Activated naive CD4-positive, alpha-beta T cell treated with anti-CD3 and anti-CD28 coated beads, Interleukin-2, amount 50 U/mL, for 72 hours (primary cell): ENCODE data around the gene FGF18. TPM values are rescaled to one million over a fixed set of nuclear protein-coding genes. Genes with fewer than 3 reads are reported as not detected.

Experiments
- ATAC-seq, 2 donors: fragments of 150-1000 bp; cut with Tn5 transposase; 2 replicates each; pipeline ENCODE4 v1.10.0; 2021; ENCODE audit warnings: mild to moderate bottlenecking in 2 of 2, moderate library complexity in 2 of 2
- DNase-seq, 2 donors: peaks; one replicate each; pipeline ENCODE4 v3.0.0; 2021 to 2022; ENCODE audit warnings: low spot score in 2 of 2
- H3K27ac Mint-ChIP-seq, 2 donors: one replicate each; pipeline ENCODE4 v1.8.0; 2022; ENCODE audit warnings: mild to moderate bottlenecking in 2 of 2, mixed read lengths in 2 of 2
- H3K36me3 Mint-ChIP-seq, 2 donors: one replicate each; pipeline ENCODE4 v1.8.0; 2022; ENCODE audit warnings: mixed read lengths in 2 of 2
- H3K9me3 Mint-ChIP-seq, 2 donors: one replicate each; pipeline ENCODE4 v1.8.0; 2022; ENCODE audit warnings: mixed read lengths in 2 of 2
- total RNA-seq, 2 donors: library from RNA; stranded (reverse); gene quantifications; one replicate each; pipeline ENCODE4 v1.2.3, GENCODE V29; 2022

The FGF18 gene
- total RNA-seq, 2 donors from 2014 or later = 0.36 TPM; not detected in 1

GRCh38 chr5:171462928-171463861, 43.7 kb downstream of the FGF18 start:
- no peaks in the 10 kb centered on the region for H3K36me3 Mint-ChIP-seq
- DNase-seq (no peak), ATAC-seq (no peak)
- no peak overlapping the region for H3K27ac Mint-ChIP-seq
- no peaks in the 10 kb centered on the region for H3K9me3 Mint-ChIP-seq

- no peak for DNase-seq
- Mint-ChIP-seq H3K36me3 (no peaks in the 10 kb centered on the region), H3K9me3 (no peaks in the 10 kb centered on the region), H3K27ac (no peak overlapping the region)
- ATAC-seq = no peak
Observed at GRCh38 chr5:171463862-171464229, 44.4 kb downstream of the FGF18 start.

GRCh38 chr5:171464829-171465228, 45.4 kb downstream of the FGF18 start:
- Mint-ChIP-seq H3K27ac (no peak overlapping the region), H3K36me3 (no peaks in the 10 kb centered on the region), H3K9me3 (no peaks in the 10 kb centered on the region)
- DNase-seq (no peak), ATAC-seq (no peak)

GRCh38 chr5:171467107-171467506, 47.7 kb downstream of the FGF18 start:
- ATAC-seq (no peak), DNase-seq (no peak)
- H3K36me3 Mint-ChIP-seq = no peaks in the 10 kb centered on the region
- no peaks in the 10 kb centered on the region for H3K9me3 Mint-ChIP-seq
- no peak overlapping the region for H3K27ac Mint-ChIP-seq

- ATAC-seq = no peak
- no peaks in the 10 kb centered on the region for H3K9me3 Mint-ChIP-seq
- H3K27ac Mint-ChIP-seq = no peak overlapping the region
- no peaks in the 10 kb centered on the region for H3K36me3 Mint-ChIP-seq
- DNase-seq = no peak
Observed at GRCh38 chr5:171469326-171469725, 49.9 kb downstream of the FGF18 start.

- no peaks in the 10 kb centered on the region for H3K9me3 Mint-ChIP-seq
- H3K36me3 Mint-ChIP-seq = no peaks in the 10 kb centered on the region
- ATAC-seq (no peak), DNase-seq (no peak)
- H3K27ac Mint-ChIP-seq = no peak overlapping the region
Observed at GRCh38 chr5:171470420-171470819, 51.0 kb downstream of the FGF18 start.

- DNase-seq = no peak
- Mint-ChIP-seq H3K9me3 (no peaks in the 10 kb centered on the region), H3K27ac (no peak overlapping the region), H3K36me3 (no peaks in the 10 kb centered on the region)
- no peak for ATAC-seq
Observed at GRCh38 chr5:171474230-171474813, 54.9 kb downstream of the FGF18 start.

- H3K36me3 Mint-ChIP-seq = no peaks in the 10 kb centered on the region
- no peaks in the 10 kb centered on the region for H3K9me3 Mint-ChIP-seq
- H3K27ac Mint-ChIP-seq = no peak overlapping the region
- ATAC-seq = no peak
- DNase-seq = no peak
Observed at GRCh38 chr5:171475596-171475995, 56.1 kb downstream of the FGF18 start.

- Mint-ChIP-seq H3K27ac (no peak overlapping the region), H3K9me3 (no peaks in the 10 kb centered on the region), H3K36me3 (no peaks in the 10 kb centered on the region)
- ATAC-seq = no peak
- no peak for DNase-seq
Observed at GRCh38 chr5:171476701-171477100, 57.3 kb downstream of the FGF18 start.

- no peak for ATAC-seq
- Mint-ChIP-seq H3K9me3 (no peaks in the 10 kb centered on the region), H3K27ac (no peak overlapping the region), H3K36me3 (no peaks in the 10 kb centered on the region)
- no peak for DNase-seq
Observed at GRCh38 chr5:171477101-171477500, 57.7 kb downstream of the FGF18 start.

- no peak for ATAC-seq
- no peak for DNase-seq
- Mint-ChIP-seq H3K27ac (no peak overlapping the region), H3K36me3 (no peaks in the 10 kb centered on the region), H3K9me3 (no peaks in the 10 kb centered on the region)
Observed at GRCh38 chr5:171477666-171478065, 58.2 kb downstream of the FGF18 start.

- H3K27ac Mint-ChIP-seq = no peak overlapping the region
- H3K36me3 Mint-ChIP-seq = no peaks in the 10 kb centered on the region
- DNase-seq (no peak), ATAC-seq (peak in 1 of 2 donors; percentile 7)
- no peaks in the 10 kb centered on the region for H3K9me3 Mint-ChIP-seq
Observed at GRCh38 chr5:171478946-171479775, 59.7 kb downstream of the FGF18 start.

- DNase-seq = no peak
- Mint-ChIP-seq H3K27ac (no peak overlapping the region), H3K36me3 (no peaks in the 10 kb centered on the region), H3K9me3 (no peaks in the 10 kb centered on the region)
- peak in 1 of 2 donors; percentile 43 for ATAC-seq
Observed at GRCh38 chr5:171479776-171480125, 60.3 kb downstream of the FGF18 start.

GRCh38 chr5:171480239-171480638, 60.8 kb downstream of the FGF18 start:
- no peaks in the 10 kb centered on the region for H3K36me3 Mint-ChIP-seq
- ATAC-seq (no peak), DNase-seq (no peak)
- no peaks in the 10 kb centered on the region for H3K9me3 Mint-ChIP-seq
- no peak overlapping the region for H3K27ac Mint-ChIP-seq

GRCh38 chr5:171481571-171482433, 62.4 kb downstream of the FGF18 start:
- ATAC-seq (no peak), DNase-seq (no peak)
- no peaks in the 10 kb centered on the region for H3K9me3 Mint-ChIP-seq
- no peaks in the 10 kb centered on the region for H3K36me3 Mint-ChIP-seq
- no peak overlapping the region for H3K27ac Mint-ChIP-seq

GRCh38 chr5:171482434-171482730, 62.9 kb downstream of the FGF18 start:
- Mint-ChIP-seq H3K36me3 (no peaks in the 10 kb centered on the region), H3K27ac (no peak overlapping the region), H3K9me3 (no peaks in the 10 kb centered on the region)
- ATAC-seq = no peak
- DNase-seq = no peak
